ENCODE data around the gene TRIM44.

The TRIM44 gene

DNA sequence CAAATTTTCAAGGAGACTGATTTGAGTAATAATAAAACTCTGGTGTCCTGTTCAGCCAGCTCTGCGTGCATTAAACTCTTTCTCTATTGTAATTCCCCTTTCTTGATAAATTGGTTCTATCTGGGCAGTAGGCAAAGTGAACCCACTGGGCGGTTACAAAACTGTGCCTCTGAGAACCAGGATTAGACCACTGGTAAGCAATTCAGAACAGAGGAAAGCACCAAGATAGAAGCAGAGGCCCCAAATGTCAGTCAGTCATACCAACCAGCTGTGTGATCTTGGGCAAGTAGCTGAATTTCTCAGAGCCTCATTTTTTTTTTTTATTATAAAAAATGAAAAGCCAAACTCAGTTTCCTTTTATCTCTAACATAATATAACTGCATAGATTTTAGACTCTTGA lies 54.9 kb downstream of the TRIM44 start:
- no peak for DNase-seq (ENCODE audit: low spot score)

GRCh38 chr11:35721651-35722282 lies 59.2 kb downstream of the TRIM44 start:
- DNase-seq (ENCODE audit: low spot score) = no peak

DNA sequence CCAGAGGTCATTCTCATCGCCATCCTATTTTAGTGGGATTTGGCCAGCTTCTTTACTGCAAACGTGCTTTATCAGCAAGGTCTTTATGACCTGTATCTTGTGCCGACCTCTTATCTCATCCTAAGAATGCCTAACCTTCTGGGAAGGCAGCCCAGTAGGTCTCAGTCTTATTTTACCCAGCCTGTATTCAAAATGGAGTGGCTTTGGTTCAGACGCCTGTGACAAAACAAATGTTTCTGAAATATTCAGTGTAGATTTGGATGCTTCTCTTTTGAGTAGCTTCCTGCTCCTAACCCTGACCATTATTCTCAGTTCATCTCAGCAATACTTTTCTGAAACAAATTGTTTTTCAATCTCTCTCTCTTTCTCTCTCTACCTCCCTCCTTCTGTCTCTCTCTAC lies 60.1 kb downstream of the TRIM44 start:
- DNase-seq (ENCODE audit: low spot score) = no peak

GRCh38 chr11:35723493-35723892 lies 60.9 kb downstream of the TRIM44 start:
- no peak for DNase-seq (ENCODE audit: low spot score)

GRCh38 chr11:35723913-35724312 lies 61.3 kb downstream of the TRIM44 start:
- peak; percentile 17 for DNase-seq (ENCODE audit: low spot score)

DNA sequence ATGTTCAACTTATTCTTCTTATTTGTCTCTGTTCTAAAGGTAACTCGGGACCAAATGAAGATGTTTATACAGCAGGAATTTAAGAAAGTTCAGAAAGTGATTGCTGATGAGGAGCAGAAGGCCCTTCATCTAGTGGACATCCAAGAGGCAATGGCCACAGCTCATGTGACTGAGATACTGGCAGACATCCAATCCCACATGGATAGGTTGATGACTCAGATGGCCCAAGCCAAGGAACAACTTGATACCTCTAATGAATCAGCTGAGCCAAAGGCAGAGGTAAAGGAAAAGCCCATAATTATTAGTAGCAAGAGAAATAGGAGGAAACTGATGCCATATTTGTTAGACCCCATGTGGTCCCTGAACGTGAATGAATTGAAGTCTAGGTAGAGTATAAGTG lies 63.3 kb downstream of the TRIM44 start:
- peak; percentile 37 for DNase-seq (ENCODE audit: low spot score)

- no peak for DNase-seq (ENCODE audit: low spot score)
Measured at GRCh38 chr11:35727140-35727539, 64.6 kb downstream of the TRIM44 start.

DNA sequence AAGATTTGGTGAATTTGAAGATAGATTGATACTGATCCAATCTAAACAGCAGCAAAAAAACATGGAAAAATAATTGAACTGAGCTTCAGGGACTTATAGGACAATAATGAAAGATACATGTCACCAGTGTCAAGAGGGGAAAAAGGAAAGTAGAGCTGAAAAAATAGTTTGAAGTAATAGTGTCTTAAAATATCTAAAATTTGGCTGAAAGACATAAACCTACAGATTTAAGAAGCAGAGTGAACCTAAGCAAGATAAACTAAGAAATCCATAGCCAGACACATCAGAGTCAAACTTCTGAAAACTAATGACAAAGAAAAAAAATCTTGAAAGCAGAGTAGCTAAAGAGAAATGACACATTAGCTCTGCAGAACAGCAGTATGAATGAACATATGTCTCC lies 67.7 kb downstream of the TRIM44 start:
- DNase-seq (ENCODE audit: low spot score) = no peak

GRCh38 chr11:35734669-35735410 lies 72.3 kb downstream of the TRIM44 start:
- DNase-seq (ENCODE audit: low spot score) = no peak

DNA sequence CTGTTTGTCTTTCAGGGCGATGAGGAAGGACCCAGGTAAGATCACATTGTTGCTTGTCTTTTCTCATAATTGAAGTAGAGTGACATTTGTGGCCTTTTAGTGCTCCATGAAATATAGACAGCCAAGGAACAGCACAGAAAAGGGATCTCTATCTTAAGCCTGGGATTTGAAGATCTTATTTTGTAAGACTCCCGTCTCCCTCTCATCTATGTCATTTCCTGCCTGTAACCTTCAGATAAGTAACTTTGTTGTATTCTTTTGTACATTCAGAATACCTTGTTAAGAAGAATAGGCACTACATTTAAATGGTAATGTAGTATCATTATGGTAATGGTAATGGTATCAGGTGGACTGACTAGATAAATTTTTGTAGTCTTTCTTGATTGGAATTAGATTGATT lies 72.8 kb downstream of the TRIM44 start:
- DNase-seq (ENCODE audit: low spot score) = no peak

DNA sequence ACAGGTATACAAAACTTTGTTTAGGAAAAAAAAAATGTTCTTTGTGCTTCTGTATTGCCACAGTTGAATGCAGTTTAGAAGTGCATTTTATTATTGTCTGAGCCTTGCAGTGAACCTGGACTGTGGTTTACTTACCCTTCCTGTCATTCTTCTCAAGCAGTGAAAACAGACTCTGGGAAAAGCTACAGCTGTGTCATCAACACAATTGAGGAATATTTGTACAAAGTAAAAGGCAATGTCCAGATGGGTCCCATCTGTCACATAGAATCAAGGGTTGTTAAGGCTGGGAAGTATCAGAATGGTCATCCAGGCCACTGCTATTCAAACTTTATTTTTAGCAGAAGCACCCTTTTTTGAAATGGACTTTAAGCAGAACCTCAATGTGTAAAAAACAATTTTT lies 73.3 kb downstream of the TRIM44 start:
- DNase-seq (ENCODE audit: low spot score) = no peak

GRCh38 chr11:35736952-35737351 lies 74.4 kb downstream of the TRIM44 start:
- no peak for DNase-seq (ENCODE audit: low spot score)

DNA sequence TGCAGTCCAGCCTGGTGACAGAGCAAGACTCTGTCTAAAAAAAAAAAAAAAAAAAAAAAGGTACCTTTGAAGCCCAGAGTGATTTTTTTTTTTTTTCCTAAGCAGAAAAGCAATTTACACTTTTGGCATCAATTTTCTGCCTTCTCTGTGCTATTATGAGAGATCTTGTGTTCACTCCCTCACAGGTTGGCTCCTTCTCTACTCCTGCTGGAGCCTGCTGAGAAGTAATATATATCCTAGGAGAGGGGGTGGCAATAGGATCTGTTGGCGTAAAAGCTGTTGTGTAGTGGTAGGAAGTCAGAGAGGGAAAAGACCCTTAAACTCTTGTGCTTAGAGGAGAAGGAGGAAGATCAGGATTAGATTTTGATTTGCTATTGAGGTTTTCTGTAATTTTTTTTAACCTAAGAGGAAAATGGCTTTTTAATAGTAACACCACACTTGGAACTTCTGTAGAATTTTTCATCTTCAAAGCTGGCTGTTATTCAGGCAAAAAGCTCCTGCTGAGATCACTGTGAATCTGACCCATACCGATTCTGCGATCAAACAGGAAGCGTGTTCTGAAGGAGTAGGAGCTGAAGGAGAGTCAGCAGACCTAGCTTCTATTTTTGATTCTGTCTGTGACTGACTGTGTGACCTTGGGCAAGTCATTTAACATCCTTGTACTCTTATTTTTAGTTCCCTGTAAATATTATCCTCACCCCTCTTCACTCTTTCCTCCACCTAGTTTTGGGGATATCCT lies 77.7 kb downstream of the TRIM44 start:
- DNase-seq (ENCODE audit: low spot score) = no peak

DNA sequence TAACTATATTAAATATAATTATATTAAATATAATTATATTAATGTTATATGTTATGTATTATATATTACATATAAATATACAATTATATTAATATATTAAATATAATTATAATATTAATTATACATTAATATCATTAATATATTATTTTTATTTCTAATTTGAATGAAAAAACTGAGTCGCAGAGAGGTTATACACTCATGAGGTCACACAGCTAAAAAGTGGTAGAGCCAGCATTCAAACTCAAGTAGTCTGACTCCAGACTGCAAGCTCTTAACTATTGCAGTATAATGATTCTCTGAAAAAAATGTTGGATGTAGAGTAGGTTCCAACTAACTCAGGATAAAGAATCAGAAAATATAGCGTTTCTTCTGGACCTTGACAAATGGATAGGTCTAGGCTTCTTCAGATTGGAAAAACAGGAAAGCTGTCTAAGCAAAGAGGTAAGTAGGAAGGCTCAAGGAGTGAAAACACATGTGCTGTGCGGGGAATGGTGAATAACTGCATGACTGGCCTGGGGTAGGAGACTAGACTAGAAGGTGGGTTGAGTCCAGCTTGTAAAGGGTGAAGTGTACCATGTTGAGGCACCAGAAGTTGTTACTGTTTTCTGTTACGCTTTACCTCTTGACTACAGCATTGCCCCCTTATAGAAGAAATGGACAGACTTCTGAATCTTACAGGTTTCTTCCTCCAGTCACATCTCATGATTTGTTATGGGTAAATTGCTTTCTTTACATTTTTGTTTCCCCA lies 80.3 kb downstream of the TRIM44 start:
- no peak for DNase-seq (ENCODE audit: low spot score)

- DNase-seq (ENCODE audit: low spot score) = no peak
Measured at GRCh38 chr11:35746356-35747153, 84.0 kb downstream of the TRIM44 start.

DNA sequence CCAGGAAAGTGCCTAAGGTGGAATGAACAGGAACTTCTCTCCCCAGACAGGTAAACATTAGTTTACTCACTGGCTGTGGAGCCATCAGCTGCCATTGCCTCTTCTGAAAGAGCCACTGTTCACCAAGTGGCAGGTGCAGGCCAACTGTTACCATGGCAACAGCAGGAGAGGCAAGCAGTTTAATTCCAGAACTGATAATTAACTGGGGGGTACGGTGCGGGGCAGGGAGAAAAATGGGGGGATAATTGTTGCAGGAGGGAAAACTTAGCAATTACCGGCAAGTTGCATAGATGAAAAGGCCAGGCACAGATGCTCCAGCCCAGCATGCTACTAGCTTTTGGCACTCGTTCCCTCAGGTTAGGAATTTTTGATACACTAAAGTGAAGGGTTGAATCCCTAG lies 85.1 kb downstream of the TRIM44 start:
- no peak for DNase-seq (ENCODE audit: low spot score)

- DNase-seq (ENCODE audit: low spot score) = no peak
Measured at GRCh38 chr11:35748644-35749043, 86.1 kb downstream of the TRIM44 start.

GRCh38 chr11:35750315-35750714 lies 87.7 kb downstream of the TRIM44 start:
- no peak for DNase-seq (ENCODE audit: low spot score)

DNA sequence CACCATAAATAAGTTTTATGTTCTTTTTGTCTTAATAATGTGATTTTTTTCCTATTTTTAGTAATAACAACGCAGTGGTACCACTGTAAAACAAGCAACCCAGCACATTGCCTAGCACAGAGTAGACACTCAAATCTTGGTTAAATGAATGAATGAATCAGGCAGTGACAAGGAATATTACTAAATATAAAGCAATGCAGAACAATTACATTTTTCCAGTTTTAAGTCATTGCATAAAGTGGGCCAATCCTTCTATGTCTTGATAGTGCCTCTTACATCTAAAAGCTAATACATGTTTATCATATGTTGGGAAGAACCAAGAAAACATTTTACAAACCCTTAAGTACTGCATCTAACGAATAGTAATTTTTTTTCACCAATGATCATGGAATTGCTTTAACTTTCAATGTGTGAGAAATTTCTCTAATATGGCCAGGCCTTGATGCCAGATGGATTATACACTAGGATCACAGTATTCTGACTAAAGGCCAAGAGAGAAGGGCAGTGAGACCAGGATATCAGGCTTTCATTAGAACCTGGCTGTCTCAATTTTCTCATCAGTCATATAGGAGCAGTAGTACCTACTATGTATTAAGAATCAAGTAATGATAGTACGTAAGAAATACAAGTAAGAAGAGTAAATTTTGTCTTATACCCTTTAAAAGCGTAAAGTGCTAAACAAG lies 88.5 kb downstream of the TRIM44 start:
- no peak for DNase-seq (ENCODE audit: low spot score)

- DNase-seq (ENCODE audit: low spot score) = no peak
Measured at GRCh38 chr11:35751664-35752061, 89.1 kb downstream of the TRIM44 start.

DNA sequence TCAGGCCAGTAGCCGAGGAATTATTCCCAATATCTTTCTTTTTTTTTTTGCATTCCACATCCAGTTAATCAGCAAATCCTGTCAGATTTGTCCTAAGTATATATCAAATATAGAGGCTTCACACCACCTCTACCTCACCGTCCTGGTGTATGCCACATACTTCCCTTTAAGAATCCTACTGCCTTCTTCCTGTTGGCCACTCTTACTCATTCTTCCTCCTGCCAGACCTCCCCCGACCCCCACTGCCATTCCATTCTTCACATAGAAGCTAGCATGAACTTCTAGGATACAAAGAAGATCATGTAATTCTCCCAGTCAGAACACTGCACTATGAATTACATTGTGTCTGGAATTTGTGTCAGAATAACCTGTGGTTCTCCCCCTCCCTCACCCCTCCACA lies 89.5 kb downstream of the TRIM44 start:
- DNase-seq (ENCODE audit: low spot score) = no peak
